ENCODE results near the gene TIGD2. TPM values are rescaled to one million over a fixed set of nuclear protein-coding genes. Genes with fewer than 3 reads are reported as not detected.
"Not testable (repeated sequence)": the region's sequence is repeated elsewhere in the genome, so short reads cannot be mapped to it uniquely, and the experiment has no call there.

The TIGD2 gene
- total RNA-seq, 1 donor from 2014 or later: 1.5 TPM

DNA sequence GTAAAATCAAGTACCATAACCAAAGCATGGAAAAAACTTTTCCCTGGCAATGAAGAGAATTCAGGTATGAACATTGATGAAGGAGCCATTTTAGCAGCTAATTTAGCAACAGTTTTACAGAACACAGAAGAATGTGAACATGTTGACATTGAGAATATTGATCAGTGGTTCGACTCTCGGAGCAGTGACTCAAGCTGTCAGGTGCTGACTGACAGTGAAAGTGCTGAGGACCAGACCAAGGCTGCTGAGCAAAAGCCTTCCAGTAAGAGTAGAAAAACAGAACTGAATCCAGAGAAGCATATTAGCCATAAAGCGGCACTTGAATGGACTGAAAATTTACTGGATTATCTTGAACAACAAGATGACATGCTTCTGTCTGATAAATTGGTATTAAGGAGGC, 2.8 kb downstream of the TIGD2 start:
- no peak for DNase-seq (ENCODE audit: low spot score)
- intact Hi-C loops (cut with DNase I): no loop called here
- no peak for ATAC-seq

DNA sequence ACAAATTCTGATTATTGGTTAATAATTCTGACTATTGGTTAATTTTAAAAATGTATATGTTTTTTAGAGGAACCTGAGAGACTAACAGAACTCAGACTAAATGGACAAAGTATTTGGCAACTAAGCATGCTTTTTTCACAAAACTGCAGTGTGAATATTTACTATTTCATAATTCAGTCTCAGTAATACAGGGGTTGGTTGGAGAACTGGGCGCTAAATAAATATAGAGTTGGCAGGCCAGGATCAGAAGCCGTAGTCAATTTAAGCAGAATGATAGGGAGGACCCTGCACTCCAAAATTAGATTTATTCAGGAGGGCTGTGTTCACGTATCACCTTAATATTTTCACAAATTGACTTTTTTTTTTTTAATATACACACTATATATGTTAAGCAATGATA, 5.8 kb downstream of the TIGD2 start:
- no peak for DNase-seq (ENCODE audit: low spot score)
- intact Hi-C loops (cut with DNase I): no loop called here
- ATAC-seq: no peak

- no peak for ATAC-seq
- no peak for DNase-seq (ENCODE audit: low spot score)
- intact Hi-C loops (cut with DNase I): no loop called here
Observed at GRCh38 chr4:89119166-89119565, 7.8 kb downstream of the TIGD2 start.

- intact Hi-C loops (cut with DNase I): no loop called here
- no peak for ATAC-seq
- DNase-seq (ENCODE audit: low spot score): no peak
Observed at GRCh38 chr4:89119836-89120235, 8.5 kb downstream of the TIGD2 start.

DNA sequence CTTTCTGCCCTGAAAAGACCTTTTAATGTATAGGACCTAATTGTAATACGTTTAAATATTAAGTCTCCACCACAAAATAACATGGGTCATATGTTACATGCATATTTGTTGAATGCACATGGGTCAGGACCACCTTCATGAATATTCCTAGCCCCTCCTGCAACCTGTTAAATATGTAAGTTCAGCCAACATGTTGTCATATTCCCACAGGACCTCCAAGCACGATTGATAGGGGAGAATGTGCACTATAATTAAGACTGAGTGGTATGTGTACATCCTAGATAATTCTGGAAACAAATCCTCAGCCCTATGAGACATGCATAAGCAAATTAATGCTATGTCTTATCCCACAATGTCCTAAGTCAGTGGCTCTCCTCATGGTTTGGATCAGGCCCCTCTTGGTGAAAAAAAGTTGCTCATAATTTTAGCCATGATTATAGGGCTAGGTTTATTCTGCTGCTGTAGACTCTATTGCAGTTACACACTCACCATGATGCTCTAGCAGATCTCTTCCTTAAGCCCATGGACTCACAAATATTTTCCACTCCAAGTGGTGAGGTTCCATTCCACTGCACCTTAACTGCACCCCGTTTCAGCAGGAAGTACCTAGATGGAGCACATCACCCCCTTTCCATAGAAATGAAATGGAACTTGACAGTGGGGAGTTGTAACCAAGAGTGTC, 10.2 kb downstream of the TIGD2 start:
- DNase-seq (ENCODE audit: low spot score) (no peak), ATAC-seq (no peak)
- intact Hi-C loops (cut with DNase I): loop anchor here (2.0 kb wide), 1 partner anchor 197 kb away; no protein-coding TSS in a partner anchor

DNA sequence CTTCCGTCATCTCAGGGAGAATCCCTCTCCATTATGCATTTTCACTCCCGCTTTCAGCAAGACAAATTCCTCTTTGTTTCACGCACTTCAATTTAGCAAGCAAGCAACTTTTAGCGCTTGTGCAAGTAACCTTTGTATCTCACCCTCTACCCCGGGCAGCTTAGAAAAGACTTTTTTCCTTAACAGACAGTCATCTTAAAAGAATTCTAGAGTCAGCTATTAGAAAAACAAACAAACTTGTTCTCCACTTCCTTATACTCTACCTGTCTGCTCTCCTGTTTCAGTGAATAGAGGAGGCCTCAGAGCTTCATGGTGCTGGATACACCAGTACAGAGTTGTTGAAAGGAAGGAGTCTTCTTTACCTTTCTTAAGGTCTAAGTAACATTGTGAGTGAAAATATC, 12.1 kb downstream of the TIGD2 start:
- intact Hi-C loops (cut with DNase I): loop anchor here (2.0 kb wide), 1 partner anchor 195 kb away; no protein-coding TSS in a partner anchor
- no peak for DNase-seq (ENCODE audit: low spot score)
- ATAC-seq: peak; percentile 77

- ATAC-seq (no peak), DNase-seq (ENCODE audit: low spot score) (no peak)
- intact Hi-C loops (cut with DNase I): no loop called here
Observed at GRCh38 chr4:89125901-89126782, 14.8 kb downstream of the TIGD2 start.

DNA sequence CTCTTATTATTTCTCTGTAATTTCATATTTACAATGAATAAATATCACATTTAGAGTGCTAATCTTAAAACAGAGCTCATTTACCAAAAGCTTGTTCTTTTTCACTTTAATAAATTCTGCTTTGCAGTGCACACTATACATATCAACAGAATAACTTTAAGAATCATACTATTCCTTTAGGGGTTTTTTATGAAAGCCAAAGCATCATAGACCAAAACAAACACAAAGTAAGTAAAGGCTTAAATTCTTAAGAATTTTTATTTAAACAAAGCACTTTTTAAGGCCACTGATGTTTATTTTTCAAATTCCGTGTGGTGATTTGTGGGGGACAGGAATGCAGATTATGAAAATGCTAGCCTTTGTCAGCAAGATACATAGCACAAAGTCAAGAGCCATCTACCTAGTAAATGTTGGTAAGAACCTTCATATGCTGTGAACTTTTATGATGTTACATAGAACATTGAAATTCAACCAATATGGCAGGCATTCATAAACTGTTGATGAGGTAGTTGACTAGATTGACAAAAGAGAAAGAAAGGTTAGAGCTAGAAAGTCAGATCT, 17.8 kb downstream of the TIGD2 start:
- ATAC-seq (no peak), DNase-seq (ENCODE audit: low spot score) (no peak)
- intact Hi-C loops (cut with DNase I): no loop called here

DNA sequence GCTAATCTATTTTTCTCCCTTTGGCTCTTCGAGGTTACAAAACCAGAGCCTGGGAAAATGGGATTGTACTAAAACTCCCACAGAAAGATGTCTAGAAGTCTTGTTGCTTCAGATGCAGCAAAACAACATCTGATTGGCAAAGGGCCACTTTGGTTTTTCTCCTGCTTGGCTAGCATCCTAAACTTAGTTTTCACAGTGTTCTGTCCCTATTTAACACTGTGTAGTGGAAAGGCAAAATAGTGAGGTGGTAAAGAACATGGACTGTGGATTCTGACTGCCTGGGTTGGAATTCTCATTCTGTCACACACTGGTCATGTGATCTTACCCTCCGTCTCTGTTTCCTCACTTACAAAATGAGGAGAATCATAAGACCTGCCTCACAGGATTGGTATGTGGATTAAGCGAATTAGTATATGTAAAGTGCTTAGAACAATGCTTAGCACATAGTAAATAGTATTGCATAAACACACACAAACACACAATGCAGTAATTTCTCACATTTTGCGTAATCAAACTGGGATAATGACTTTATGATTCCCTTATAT, 23.5 kb downstream of the TIGD2 start:
- intact Hi-C loops (cut with DNase I): no loop called here
- ATAC-seq: peak; percentile 87

GRCh38 chr4:89136525-89136924, 25.2 kb downstream of the TIGD2 start:
- no peak for ATAC-seq
- intact Hi-C loops (cut with DNase I): no loop called here

More for the DNA sequence above, 23.5 kb downstream of the TIGD2 start:
- DNase-seq (ENCODE audit: low spot score): no peak

DNA sequence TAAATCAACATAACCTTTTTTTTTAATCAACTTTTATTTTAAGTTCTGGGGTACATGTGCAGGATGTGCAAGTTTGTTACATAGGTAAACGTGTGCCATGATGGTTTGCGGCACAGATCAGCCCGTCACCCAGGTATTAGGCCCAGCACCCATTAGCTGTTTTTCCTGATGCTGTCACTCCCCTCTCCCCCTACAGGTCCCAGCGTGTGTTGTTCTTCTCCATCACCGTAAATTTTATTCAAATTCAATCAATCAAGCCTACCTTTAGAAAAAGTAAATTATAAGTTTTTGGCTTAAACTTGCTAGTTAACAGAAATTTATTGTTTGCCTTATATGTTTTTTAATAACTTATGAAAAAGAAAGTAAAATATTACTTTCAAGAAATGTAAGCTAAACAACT, 25.9 kb downstream of the TIGD2 start:
- ATAC-seq: no peak
- no peak for DNase-seq (ENCODE audit: low spot score)
- intact Hi-C loops (cut with DNase I): no loop called here

More at GRCh38 chr4:89136525-89136924, 25.2 kb downstream of the TIGD2 start:
- DNase-seq (ENCODE audit: low spot score): no peak

DNA sequence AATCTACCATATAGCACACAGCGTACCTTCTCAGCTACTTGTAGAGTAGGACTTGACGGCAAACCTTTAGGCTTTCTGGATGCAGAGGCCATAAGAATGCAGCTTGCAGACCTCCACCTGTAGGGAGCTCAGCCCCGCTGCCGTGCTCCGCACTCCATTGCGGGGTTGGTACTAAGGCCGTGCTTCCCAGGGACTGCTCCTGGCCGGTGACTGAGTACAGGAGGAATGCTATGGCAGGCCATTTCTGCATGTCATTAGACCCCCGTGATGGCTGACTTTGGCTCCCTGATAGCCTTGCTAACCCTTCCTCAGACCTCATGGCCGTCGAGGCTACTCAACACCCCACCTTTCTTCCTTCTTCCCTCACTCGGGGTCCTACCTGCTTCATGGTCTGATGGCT, 26.4 kb downstream of the TIGD2 start:
- intact Hi-C loops (cut with DNase I): no loop called here
- no peak for DNase-seq (ENCODE audit: low spot score)
- ATAC-seq: no peak

DNA sequence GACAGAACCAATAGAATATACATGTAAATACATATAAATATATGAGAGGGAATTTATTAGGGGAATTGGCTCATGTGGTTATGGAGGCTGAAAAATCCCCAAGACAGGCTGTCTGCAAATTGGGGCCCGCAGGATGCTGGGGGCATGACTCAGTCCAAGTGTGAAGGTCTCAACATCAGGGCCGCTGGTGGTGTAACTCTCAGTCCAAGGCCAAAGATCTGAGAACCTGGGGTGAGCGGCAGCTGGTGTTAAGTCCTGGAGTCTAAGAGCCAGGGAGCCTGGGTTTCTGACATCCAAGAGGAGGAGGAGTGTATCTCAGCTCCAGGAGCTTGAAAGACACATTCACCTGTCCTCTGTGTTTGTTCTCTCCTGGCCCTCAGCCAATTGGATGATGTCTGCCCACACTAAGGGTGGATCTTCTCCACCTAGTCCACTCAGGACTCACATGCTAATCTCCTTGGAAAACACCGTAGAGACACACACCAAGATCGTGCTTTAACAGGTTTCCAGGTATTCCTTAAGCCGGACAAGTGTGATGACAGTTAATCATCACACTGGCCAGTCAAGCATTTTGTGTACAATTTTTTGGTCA, 28.9 kb downstream of the TIGD2 start:
- ATAC-seq: no peak
- intact Hi-C loops (cut with DNase I): no loop called here
- no peak for DNase-seq (ENCODE audit: low spot score)

GRCh38 chr4:89142691-89143669, 31.6 kb downstream of the TIGD2 start:
- no peak for DNase-seq (ENCODE audit: low spot score)
- intact Hi-C loops (cut with DNase I): no loop called here
- ATAC-seq: no peak

- ATAC-seq; intact Hi-C loops (cut with DNase I); DNase-seq (ENCODE audit: low spot score): not testable (repeated sequence)
Observed at GRCh38 chr4:89144652-89145051, 33.3 kb downstream of the TIGD2 start.

DNA sequence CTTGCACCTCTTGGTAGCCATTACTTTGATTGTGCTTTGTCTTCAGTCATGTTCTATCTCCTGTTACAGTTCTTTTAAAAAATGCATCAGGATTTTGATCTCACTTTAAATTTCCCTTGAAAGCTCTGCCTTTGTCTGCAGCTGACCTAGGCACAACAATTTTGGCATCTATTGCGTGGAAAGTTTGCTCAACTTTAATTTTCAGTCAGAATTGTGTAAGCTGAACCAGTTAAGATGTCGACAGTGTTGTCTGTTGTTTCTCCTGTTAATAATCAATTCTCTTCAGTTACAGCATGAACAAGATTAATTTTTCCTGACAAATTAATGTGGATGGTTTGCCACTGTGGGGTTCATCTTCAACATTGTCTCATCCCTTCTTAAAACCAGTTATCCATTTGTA, 34.9 kb downstream of the TIGD2 start:
- ATAC-seq: no peak
- intact Hi-C loops (cut with DNase I): no loop called here
- no peak for DNase-seq (ENCODE audit: low spot score)

DNA sequence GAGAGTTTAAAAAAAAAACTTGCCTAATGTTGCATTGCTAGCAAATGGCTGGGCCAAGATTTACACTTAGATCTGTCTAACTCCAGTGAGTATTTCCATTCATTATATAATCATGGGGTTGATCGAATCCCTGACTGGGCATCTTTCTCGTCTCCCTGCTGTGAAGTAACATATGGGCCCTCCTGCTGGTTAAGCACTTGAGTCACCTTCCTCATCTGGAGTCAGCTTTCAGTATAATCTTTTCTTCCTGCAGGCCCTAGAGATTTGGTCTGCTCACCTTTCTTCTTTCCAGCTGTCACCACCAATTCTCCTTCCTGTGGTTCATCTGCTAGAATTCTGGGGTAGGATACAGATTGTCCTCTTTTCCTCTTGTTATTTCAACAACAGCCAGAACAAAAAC, 41.6 kb downstream of the TIGD2 start:
- intact Hi-C loops (cut with DNase I): no loop called here
- ATAC-seq (no peak), DNase-seq (ENCODE audit: low spot score) (no peak)
